ENCODE results near the gene UBXN7. TPM values are rescaled to one million over a fixed set of nuclear protein-coding genes. Genes with fewer than 3 reads are reported as not detected.

The UBXN7 gene
- total and polyA plus RNA-seq, 2 of the 8 experiments (the other 6 are each of a cell fraction or from before 2014, with no cell fraction given), result 18.5 to 109 TPM

DNA sequence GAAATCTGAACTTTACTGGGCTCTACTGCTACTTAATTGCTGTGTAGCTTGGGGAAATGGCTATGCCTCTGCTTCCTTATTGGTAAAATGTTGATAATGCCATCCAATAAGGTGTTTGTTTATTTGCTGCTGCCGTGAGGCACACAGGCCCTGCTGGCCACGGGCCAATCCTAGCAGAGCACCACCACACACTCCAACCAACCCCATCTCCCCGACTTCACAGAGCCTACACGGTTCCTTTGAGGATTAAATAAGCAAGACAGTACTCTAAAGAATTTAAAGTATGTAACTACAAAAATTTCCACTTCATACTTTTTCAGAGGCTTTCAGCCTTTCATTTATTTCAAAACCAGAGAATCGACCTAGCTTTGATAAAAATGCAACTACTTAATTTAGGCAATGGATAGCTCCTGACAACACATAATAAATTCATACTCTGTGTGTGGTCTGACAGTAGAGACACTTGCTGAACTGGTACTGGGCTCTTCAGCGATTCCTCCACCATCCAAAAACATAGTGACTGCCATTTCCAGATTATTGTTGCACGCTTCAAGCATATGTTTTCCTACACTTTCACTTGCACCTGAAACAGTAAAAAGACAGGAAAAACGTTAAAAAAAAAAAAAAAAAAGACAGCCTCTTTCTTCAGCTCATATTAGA is 25.3 kb downstream of the UBXN7 start:
- FAIRE-seq (no peak), DNase-seq (ENCODE audit: low read depth in 1 of 2, low spot score in 2 of 2) (no peak)
- CTCF ChIA-PET (ENCODE audit: partially characterized antibody), result interaction anchor here (0.6 to 1.5 kb wide), 3 partner anchors 8 to 83 kb away, joined by 3 read pairs; no protein-coding TSS in a partner anchor
- H3K36me3 ChIP-seq (ENCODE audit: control insufficient read depth in 2 of 4, insufficient read depth in 4 of 4, low read length in 3 of 4), result peaks cover 2 to 28% (median 3%) of the 10 kb centered on the region in 4 experiments; a peak in 4 of 8 replicates
- no peak overlapping the region for H2BK15ac ChIP-seq (ENCODE audit: low read length)
- H3K23ac ChIP-seq (ENCODE audit: insufficient read length), result no peak overlapping the region
- no peak overlapping the region for H4K5ac ChIP-seq (ENCODE audit: insufficient read length, low read depth, low read length)
- H3K27ac ChIP-seq (ENCODE audit: low read depth, low read length), result no peak overlapping the region
- WGBS, 2 experiments (ENCODE audit: extremely low coverage in 1 of 2, insufficient coverage in 1 of 2, insufficient read length in 1 of 2, insufficient replicate concordance in 2 of 2, low coverage in 1 of 2, low lambda C conversion rate in 2 of 2, missing lambda C conversion rate in 1 of 2), result 81% methylated on average over 8 of the region's 8 CpGs; no CpG with 5 or more reads in 1 of the 2 experiments
- no peaks in the 10 kb centered on the region for H3K27me3 ChIP-seq (replicated peaks in 1 of 4; ENCODE audit: control insufficient read depth in 3 of 4, extremely low read depth in 1 of 4, insufficient read depth in 3 of 4, low read length in 3 of 4)
- no peak overlapping the region for H4K91ac ChIP-seq (replicated peaks; ENCODE audit: insufficient read length, low read length)
- H3K4me2 ChIP-seq (ENCODE audit: insufficient read depth in 1 of 2, low read depth in 2 of 2, low read length in 2 of 2), result no peak overlapping the region
- POLR2A ChIA-PET (ENCODE audit: partially characterized antibody), result no interaction called here
- no peak overlapping the region for H3K9ac ChIP-seq (replicated peaks in 1 of 4; ENCODE audit: extremely low read depth in 1 of 4, low read depth in 3 of 4, low read length in 3 of 4)
- H4K8ac ChIP-seq (ENCODE audit: extremely low read depth, insufficient read depth, low read length), result no peak overlapping the region
- H2AFZ ChIP-seq (ENCODE audit: low read length), result no peak overlapping the region
- no peaks in the 10 kb centered on the region for H3K4me1 ChIP-seq (replicated peaks in 1 of 4; ENCODE audit: control insufficient read depth in 3 of 4, insufficient read depth in 4 of 4, low read length in 3 of 4)
- H2BK5ac ChIP-seq (ENCODE audit: low read depth, low read length), result no peak overlapping the region
- H2BK12ac ChIP-seq (ENCODE audit: low read depth, low read length), result no peak overlapping the region
- peaks cover 9 to 62% of the 10 kb centered on the region in 2 experiments for H3K79me2 ChIP-seq (ENCODE audit: control insufficient read depth in 1 of 2, insufficient read depth in 2 of 2, low read length in 2 of 2)
- H3K14ac ChIP-seq (ENCODE audit: insufficient read length), result no peak overlapping the region
- TF ChIP-seq TAF7 (optimal IDR thresholded peaks at IDR 0.05; ENCODE audit: borderline replicate concordance, low read depth, low read length), result no peak
- TF ChIP-seq POLR2A (IDR thresholded peaks at IDR 0.05; ENCODE audit: control extremely low read depth in 1 of 2, low read depth in 2 of 2, low read length in 2 of 2), result no peak
- H3K9me3 ChIP-seq (ENCODE audit: insufficient read depth in 2 of 2, low read depth in 1 of 2, low read length in 1 of 2), result peaks cover 7% of the 10 kb centered on the region in 2 experiments; a peak in 3 of 4 replicates
- no peaks in the 10 kb centered on the region for H3K23me2 ChIP-seq (ENCODE audit: low read depth, low read length)
- H4K20me1 ChIP-seq (replicated peaks in 1 of 2; ENCODE audit: control insufficient read depth in 1 of 2, insufficient read depth in 2 of 2, low read length in 2 of 2), result peaks cover 0 to 5% of the 10 kb centered on the region in 2 experiments
- H3K56ac ChIP-seq (replicated peaks; ENCODE audit: insufficient read length, low read depth, low read length), result no peak overlapping the region
- H2AK5ac ChIP-seq (ENCODE audit: low read depth, low read length), result no peak overlapping the region
- no peak overlapping the region for H3K18ac ChIP-seq (ENCODE audit: extremely low read depth, low read length)
- no peak overlapping the region for H3K4me3 ChIP-seq (ENCODE audit: extremely low read depth in 1 of 4, insufficient read depth in 2 of 4, low read depth in 3 of 4, low read length in 4 of 4)
- H2BK20ac ChIP-seq (ENCODE audit: low read length), result no peak overlapping the region
- no peak overlapping the region for H3K4ac ChIP-seq (replicated peaks; ENCODE audit: insufficient read length, low read depth, low read length)
- H2BK120ac ChIP-seq (replicated peaks; ENCODE audit: low read depth, low read length), result no peak overlapping the region
- H3K79me1 ChIP-seq (ENCODE audit: low read depth, low read length), result peaks cover 3% of the 10 kb centered on the region; the same call in 1 of the 2 replicates

Measured in H1 (cell line).